Hematopoietic multipotent progenitor cell treated with erythropoietin and hydrocortisone succinate and interleukin-3 and kit ligand, for 6 days (in vitro differentiated cells): ENCODE measurements around the gene PPP1R1A.

Experiments used
- DNase-seq: peaks from one replicate; pipeline ENCODE4 v3.0.0-alpha.2; 2015

Gene PPP1R1A

DNA sequence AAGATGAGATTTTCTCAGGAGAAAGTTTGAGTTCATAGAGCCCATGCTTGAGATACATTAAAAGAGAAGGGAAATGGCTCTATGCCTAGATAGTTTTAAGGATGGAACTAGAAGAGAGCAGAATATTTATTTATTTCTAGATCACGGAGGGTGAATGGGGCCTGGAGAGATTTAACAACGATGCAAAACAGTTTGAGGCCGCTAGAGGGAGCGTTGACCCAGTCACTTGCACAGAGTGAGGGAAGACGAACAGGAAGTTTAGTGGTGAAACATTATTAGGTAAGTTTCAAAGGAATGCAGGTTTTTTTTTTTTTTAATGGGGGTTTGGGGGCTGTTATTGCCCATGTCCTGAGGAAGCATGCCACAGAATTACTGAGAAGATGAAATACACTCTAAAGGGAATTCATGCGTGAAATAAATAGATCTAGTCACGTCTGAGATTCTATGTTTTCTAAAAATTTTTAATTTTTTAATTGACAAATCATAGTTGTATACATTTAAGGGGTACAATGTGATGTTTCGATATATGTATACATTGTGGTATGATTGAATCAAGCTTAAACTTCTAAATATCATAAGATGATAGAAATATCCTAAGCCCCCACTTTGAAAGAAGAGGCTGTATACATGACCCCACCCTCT lies 14.8 kb upstream of the PPP1R1A start:
- peak; percentile 85 for DNase-seq

DNA sequence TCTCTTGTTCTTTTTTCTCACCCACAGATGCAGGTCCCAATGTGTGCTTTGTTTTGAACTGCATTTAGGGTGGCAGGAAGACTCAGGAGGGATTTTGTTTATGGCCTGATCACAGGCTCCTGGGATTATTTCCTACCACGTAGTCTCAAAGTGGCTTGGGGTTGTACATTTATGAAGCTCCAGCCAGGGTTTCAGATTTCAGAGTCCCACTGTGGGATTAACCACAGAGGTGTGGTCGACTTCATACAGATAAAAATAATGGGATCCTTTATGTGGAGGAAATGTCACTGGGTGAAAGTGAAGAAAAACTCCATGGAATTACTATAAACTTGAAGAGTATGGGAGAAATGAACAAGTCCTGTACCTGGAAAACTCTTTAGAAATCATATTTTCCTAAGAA lies 14.2 kb upstream of the PPP1R1A start:
- no peak for DNase-seq

- no peak for DNase-seq
Measured at GRCh38 chr12:54601841-54602240, 13.4 kb upstream of the PPP1R1A start.

- DNase-seq = no peak
Measured at GRCh38 chr12:54598970-54599369, 10.5 kb upstream of the PPP1R1A start.

GRCh38 chr12:54596526-54596946 lies 8.1 kb upstream of the PPP1R1A start:
- DNase-seq = peak; percentile 76

GRCh38 chr12:54595471-54595870 lies 7.0 kb upstream of the PPP1R1A start:
- DNase-seq = no peak

DNA sequence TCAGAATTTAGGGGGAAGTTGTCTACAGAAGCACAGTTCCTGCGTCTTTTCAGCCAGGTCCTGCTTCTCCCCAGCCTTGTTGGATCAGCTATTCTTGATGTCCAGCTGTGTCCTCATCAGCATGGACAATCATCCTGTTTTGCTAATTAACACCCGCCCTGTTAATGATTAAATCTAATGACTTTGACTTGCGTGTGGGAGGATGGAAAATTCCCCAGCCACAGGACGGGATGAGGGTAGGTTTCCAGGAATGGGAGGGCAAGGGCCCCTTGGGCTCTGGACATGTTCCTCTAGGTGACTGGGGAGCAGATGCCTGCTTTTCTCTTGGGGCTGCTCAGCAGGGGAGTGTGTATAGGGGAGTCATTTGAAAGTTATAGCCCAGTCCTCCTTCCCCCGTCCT lies 5.3 kb upstream of the PPP1R1A start:
- DNase-seq = no peak

GRCh38 chr12:54593135-54593534 lies 4.7 kb upstream of the PPP1R1A start:
- DNase-seq = no peak

GRCh38 chr12:54592316-54592715 lies 3.9 kb upstream of the PPP1R1A start:
- DNase-seq = no peak

DNA sequence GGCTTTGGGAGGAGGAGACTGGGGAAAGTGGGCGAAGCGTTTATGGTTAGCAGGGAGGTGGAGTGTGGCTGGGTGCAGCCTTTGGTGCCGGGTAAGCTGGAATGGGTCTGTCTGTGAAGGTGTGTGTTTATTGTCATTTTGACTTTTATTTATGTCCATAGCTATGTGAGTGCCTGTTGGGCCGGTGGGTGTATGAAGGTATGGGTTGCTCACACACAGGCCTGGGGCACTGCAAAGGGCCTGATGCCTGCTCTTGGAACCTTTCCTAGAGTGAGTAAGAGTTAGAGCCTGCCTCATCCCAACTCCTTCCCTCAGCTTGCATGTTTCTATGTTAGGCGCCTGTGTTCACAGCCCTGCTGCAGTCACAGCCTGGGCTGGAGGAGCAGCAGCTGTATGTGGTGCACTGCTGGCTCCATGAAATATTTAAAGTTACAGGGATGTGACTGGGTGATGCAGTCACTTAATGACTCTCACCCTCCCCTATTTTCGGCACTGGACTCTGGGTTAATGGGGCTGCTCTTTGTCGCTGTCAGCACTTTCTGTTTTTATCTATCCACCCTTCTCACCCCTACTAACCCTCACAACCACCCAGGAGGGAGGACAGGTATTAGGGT lies 2.6 kb upstream of the PPP1R1A start:
- no peak for DNase-seq

- DNase-seq = no peak
Measured at GRCh38 chr12:54589964-54590363, 1.5 kb upstream of the PPP1R1A start.

DNA sequence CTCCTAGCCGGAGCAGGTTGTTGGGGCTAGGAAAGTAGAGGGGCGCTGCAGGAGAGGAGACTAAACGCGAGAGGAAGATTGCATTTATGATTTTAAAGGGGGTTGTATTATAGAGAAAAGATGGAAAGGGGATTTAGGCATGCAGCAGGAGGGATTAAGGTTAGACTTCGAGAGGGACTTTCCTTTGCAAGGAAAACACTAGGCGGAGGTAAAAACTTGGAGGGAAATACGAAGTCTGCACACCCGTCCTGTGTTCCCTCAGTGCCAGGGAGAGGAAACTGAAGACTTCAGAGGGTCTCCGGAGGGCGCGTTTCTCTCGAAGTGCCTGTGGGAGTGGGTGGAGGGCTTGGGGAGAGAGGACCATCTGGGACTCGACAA lies 420 bp upstream of the PPP1R1A start:
- DNase-seq = no peak

DNA sequence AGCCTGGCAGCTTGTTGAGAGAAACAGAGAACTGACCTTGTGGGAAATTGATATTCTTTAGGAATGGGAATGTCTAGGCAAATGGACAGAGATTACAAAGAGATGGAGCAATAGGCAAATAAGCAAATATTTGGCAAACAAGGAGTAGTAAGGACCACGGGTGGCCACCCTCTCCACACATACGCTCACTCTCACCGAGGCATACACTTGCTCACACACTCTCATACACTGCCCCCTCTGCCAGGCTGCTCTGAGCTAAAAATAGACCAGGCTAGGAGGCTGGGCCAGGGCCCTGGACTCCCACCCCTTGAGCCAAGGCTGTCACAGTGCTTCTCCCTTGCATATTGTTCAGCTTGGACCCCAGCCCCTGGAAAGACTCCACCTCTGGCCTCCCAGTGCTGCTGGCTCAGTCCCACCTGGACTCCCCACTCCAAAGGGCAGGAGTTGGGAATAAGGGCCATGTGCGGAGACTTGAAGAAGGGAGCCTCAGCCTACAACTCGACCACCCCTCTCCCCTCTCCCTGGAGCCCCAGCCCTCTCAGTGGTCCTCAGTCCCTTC lies 1.1 kb downstream of the PPP1R1A start:
- DNase-seq = no peak

GRCh38 chr12:54586620-54587019 lies 1.8 kb downstream of the PPP1R1A start:
- no peak for DNase-seq

DNA sequence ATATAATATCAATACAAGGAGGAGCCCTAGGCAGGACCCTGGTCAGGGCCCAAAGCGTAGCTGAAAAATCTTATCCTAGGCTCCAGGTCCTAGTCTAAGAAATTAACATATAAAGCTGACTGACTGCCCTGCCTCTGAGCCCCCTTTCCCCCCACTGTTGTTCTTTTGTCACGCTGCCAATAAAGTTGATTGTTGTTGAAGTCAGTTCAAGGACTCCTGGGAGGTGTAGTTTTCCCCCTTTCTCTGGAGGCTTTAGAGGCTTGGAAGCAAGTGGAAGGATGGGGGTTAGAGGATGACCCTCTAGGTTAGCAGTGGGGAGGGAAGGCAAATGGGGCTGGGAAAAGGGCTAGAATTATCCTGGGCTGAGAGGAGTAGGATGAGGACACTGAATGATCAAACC lies 3.2 kb downstream of the PPP1R1A start:
- DNase-seq = no peak

DNA sequence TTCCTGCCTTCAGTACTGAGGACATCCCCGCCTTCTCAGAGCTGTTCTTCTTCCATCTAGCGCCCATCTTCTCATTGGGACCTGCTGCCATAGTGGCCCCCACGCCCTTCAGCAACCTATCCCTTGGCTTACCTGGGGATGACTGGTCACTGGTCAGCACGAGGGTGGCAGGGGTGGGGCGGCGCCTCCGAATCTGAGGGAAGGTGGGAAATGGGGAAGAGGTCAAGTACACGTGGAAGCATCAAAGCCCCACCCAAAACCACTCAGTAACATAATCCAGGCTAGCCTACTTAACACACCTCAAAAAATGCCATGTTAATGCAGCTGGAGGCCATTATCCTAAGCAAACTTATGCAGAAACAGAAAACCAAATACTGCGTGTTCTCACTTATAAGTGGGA lies 4.3 kb downstream of the PPP1R1A start:
- no peak for DNase-seq

- DNase-seq = no peak
Measured at GRCh38 chr12:54583726-54584125, 4.7 kb downstream of the PPP1R1A start.

DNA sequence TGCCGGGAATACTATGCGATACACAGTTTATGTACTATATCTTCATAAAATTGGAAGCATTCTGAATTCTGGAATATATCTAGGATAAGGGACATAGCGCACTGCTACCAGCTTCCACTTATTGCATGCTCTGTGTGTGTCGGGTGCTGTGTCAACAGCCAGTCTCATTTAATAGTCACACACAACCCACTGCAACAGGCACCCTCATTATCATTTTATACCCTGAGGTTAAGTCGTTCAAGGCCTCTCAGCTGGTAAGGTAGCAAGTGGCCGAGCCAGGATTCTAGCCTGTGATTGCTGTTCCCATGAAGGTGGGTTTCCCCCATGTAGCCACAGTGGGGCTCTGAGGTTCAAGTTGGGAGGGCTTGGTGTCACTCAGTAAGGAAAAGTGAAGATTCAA lies 7.0 kb downstream of the PPP1R1A start:
- DNase-seq = no peak

- peak; percentile 86 for DNase-seq
Measured at GRCh38 chr12:54579696-54580333, 8.6 kb downstream of the PPP1R1A start.

DNA sequence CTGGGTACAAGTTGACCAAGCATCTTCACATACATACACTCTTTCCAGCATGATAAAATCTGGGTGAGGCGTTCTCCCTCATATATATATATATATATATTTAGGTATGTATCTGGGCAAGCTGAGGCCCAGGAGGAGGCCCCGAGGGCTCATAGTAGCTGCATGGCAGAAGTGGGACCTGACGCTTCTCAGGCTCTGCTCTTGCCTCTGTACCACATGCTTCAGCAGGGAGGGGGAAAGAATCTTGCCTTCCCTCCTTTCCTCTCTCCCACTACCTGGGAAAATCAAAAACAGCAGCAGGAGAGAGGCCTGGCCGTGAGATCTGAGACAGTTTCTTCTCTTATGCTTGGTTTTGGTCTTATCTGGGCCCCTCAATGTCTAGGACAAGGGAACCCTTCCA lies 9.2 kb downstream of the PPP1R1A start:
- DNase-seq = no peak

DNA sequence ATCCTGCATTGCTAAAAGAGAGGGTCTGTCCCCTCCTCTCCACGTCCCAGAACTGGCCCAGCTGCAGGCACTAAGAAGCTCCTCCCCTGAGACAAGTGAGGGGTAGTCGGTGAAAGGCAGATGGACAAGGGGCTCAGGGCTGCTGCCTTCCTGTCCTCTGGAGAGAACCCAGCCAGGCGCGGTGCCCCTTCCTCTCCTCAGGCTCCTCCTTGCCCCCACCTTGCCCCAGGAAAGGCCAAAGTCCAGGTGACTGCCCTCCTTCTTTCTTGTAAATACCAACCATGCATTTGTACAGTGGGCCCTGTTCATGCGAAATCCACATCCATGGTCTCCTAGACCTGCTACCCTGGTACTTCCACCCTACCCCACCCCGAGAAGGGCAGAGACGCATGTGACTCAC lies 9.7 kb downstream of the PPP1R1A start:
- DNase-seq = no peak

GRCh38 chr12:54572881-54573280 lies 15.6 kb downstream of the PPP1R1A start:
- no peak for DNase-seq

GRCh38 chr12:54571193-54572188 lies 17.0 kb downstream of the PPP1R1A start:
- no peak for DNase-seq
